Measurements from ENCODE around the gene SGK2.

The SGK2 gene

DNA sequence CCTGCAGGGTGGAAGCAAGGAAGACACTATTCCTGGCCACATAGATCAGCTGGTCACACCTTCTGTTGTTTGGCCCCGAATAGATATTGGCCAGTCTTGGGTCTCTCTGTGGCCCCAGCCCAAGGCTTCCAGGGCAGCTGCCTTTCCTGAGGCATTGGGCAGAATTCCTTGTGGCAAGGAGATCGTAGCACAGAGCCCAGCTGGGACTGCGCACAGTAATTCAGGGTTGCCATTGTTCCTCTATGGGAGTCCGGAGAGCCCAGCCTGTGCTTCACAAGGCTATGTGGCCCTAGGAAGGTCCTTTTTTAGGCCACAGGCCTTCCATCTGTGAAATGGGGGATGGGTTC is 6.9 kb downstream of the SGK2 start:
- ChIA-PET POLR2A (no interaction called here), CTCF (interaction anchor here (1.4 kb wide), 1 partner anchor 28 kb away, joined by 6 read pairs; no protein-coding TSS in a partner anchor)
- TF ChIP-seq, protein P1, sequence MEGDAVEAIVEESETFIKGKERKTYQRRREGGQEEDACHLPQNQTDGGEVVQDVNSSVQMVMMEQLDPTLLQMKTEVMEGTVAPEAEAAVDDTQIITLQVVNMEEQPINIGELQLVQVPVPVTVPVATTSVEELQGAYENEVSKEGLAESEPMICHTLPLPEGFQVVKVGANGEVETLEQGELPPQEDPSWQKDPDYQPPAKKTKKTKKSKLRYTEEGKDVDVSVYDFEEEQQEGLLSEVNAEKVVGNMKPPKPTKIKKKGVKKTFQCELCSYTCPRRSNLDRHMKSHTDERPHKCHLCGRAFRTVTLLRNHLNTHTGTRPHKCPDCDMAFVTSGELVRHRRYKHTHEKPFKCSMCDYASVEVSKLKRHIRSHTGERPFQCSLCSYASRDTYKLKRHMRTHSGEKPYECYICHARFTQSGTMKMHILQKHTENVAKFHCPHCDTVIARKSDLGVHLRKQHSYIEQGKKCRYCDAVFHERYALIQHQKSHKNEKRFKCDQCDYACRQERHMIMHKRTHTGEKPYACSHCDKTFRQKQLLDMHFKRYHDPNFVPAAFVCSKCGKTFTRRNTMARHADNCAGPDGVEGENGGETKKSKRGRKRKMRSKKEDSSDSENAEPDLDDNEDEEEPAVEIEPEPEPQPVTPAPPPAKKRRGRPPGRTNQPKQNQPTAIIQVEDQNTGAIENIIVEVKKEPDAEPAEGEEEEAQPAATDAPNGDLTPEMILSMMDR (IDR thresholded peaks at IDR 0.05; ENCODE audit: control extremely low read depth, extremely low read depth, low read depth, missing control alignments): no peak
- no peak for DNase-seq (ENCODE audit: extremely low spot score)

DNA sequence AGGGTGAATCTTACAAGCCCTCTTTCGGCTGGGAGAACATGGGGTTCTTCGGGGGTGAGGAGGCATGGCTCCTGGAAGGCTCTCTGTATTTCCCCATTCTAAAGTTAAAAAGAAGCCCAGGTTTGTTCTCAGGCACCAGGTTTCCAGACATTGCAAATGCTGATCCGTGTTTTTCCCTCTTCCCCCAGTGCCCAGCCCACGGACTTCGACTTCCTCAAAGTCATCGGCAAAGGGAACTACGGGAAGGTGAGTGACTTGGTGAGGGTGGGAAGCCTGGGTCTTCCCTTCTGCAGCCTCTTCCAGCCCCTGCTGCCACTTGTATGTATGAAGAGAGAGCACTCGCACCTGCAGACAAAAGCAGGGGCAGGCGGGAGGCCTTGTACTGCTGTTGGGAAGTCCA is 8.7 kb downstream of the SGK2 start:
- DNase-seq (ENCODE audit: extremely low spot score): no peak
- ChIA-PET CTCF (interaction anchor here (3.0 kb wide), 1 partner anchor 29 kb away, joined by 15 read pairs; no protein-coding TSS in a partner anchor), POLR2A (no interaction called here)
- TF ChIP-seq, protein P1 (IDR thresholded peaks at IDR 0.05; ENCODE audit: control extremely low read depth, extremely low read depth, low read depth, missing control alignments): no peak

DNA sequence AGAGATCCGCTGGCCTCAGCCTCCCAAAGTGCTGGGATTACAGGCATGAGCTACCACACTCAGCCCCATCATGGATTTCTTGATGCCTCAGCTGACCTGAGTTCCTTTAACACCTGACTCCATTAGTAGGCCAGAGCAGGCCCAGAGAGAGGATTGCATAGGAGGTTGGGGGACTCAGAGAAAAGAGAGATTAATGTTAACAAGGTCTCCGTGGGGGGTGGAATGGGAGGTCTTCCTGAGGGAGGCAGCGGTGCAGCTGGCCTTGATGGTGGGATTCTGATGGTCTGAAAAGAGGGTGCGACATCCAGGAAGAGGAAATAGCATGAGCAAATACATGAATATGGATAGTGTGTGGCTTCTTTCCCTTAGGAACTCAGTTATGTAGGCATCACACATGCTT is 9.9 kb downstream of the SGK2 start:
- no peak for DNase-seq (ENCODE audit: extremely low spot score)
- TF ChIP-seq, protein P1 (IDR thresholded peaks at IDR 0.05; ENCODE audit: control extremely low read depth, extremely low read depth, low read depth, missing control alignments): no peak
- CTCF ChIA-PET: interaction anchor here (0.7 to 3.0 kb wide), 5 partner anchors 10 to 621 kb away, joined by 3 to 15 read pairs (median 4); partner anchors contain the start of gene SGK2
- POLR2A ChIA-PET: no interaction called here

DNA sequence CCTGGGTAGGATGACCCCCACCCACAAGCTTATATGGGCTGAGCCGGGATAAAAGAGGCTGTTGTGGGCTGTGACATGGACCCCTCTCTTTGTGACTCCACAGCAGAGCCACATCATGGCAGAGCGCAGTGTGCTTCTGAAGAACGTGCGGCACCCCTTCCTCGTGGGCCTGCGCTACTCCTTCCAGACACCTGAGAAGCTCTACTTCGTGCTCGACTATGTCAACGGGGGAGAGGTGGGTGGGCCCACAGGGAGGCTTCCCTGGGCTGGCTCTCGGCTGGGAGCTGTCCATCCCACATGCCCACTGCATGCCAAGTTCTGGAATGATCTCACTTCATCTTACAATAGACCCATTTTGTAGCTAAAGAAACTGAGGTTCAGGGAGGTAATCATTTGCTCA is 10.5 kb downstream of the SGK2 start:
- CTCF ChIA-PET: interaction anchor here (0.7 to 3.0 kb wide), 10 partner anchors 10 to 620 kb away, joined by 3 to 15 read pairs (median 4); partner anchors contain the start of gene SGK2
- POLR2A ChIA-PET: no interaction called here
- DNase-seq (ENCODE audit: extremely low spot score): no peak
- TF ChIP-seq, protein P1 (IDR thresholded peaks at IDR 0.05; ENCODE audit: control extremely low read depth, extremely low read depth, low read depth, missing control alignments): no peak

DNA sequence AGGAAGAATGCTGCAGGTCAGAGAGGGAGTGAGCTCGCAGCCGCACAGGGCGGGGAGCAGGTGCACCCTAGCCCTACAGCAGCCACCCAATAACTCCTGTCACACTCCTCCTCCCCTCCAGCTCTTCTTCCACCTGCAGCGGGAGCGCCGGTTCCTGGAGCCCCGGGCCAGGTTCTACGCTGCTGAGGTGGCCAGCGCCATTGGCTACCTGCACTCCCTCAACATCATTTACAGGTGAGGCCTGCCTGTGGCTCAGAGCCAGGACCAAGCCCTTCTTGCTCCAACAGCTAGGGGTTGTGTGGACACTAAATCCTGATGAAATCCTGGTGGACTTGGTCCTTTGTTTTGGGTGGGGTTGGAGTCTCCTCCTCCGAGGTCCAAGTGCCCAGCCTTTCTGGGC is 11.7 kb downstream of the SGK2 start:
- DNase-seq (ENCODE audit: extremely low spot score): no peak
- ChIA-PET CTCF (interaction anchor here (1.3 to 3.0 kb wide), 5 partner anchors 9 to 510 kb away, joined by 3 to 15 read pairs (median 4); no protein-coding TSS in a partner anchor), POLR2A (no interaction called here)
- TF ChIP-seq, protein P1 (IDR thresholded peaks at IDR 0.05; ENCODE audit: control extremely low read depth, extremely low read depth, low read depth, missing control alignments): no peak

DNA sequence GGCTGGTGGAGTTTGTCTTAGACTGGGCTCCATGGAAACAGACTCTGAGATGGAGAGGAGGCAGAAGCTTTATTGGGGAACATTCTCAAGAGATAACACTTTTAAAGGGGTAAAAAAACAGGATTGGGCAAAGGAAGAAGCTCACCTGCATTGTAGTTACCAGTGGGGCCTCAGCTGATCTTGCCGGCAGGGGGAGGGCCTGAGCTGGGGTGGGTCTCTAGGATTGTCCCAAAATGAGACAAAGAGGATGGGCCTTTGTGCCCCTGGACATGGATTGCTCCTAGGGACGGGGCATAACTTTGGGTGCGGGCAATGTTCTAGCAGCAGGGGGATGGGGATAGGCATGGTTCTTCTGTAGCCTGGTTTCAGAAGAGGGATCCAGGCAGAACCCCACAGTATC is 12.5 kb downstream of the SGK2 start:
- TF ChIP-seq, protein P1 (IDR thresholded peaks at IDR 0.05; ENCODE audit: control extremely low read depth, extremely low read depth, low read depth, missing control alignments): no peak
- peak; percentile 29 for DNase-seq (ENCODE audit: extremely low spot score)
- POLR2A ChIA-PET: no interaction called here
- CTCF ChIA-PET: interaction anchor here (2.1 kb wide), 1 partner anchor 11 kb away, joined by 6 read pairs; no protein-coding TSS in a partner anchor
